Prostate gland (tissue), 2 donors: ENCODE data around the gene XCL2. TPM values are rescaled to one million over a fixed set of nuclear protein-coding genes. Genes with fewer than 3 reads are reported as not detected.
"Not testable (repeated sequence)": the region's sequence is repeated elsewhere in the genome, so short reads cannot be mapped to it uniquely, and the experiment has no call there.

Experiments
- DNase-seq: peaks from one replicate; pipeline ENCODE4 v3.0.0-alpha.2; 2019; ENCODE audit warnings: low spot score
- H3K27ac ChIP-seq, 2 donors: fragments of 200-600 bp; sonication (generic); 2 replicates each; pipeline ENCODE4 v1.5.1; 2017 to 2019
- H3K27me3 ChIP-seq: fragments of 200-600 bp; sonication (generic); replicated peaks from 2 replicates; pipeline ENCODE4 v1.5.1; 2019; ENCODE audit not compliant: insufficient read depth
- H3K36me3 ChIP-seq, 2 donors: fragments of 200-600 bp; sonication (generic); 1 replicate in 1 of 2; 2 replicates in 1 of 2; pipeline versions ENCODE4 v1.5.1 to v1.8.1; 2017 to 2019
- H3K4me1 ChIP-seq: fragments of 200-600 bp; sonication (generic); replicated peaks from 2 replicates; pipeline ENCODE4 v1.5.1; 2019
- H3K4me3 ChIP-seq, 2 donors: fragments of 200-600 bp; sonication (generic); 2 replicates each; pipeline ENCODE4 v1.5.1; 2017 to 2019
- H3K9me3 ChIP-seq: fragments of 200-600 bp; sonication (generic); 2 replicates; pipeline ENCODE4 v1.5.1; 2017
- POLR2A ChIP-seq: fragments of 450-650 bp; IDR thresholded peaks from one replicate; pipeline ENCODE4 v1.6.1; 2016; ENCODE audit warnings: antibody characterized with exemption, mild to moderate bottlenecking
- POLR2AphosphoS5 ChIP-seq: sonication (generic); formaldehyde crosslinking; IDR thresholded peaks from one replicate; pipeline ENCODE4 v1.6.1; 2017; ENCODE audit warnings: antibody characterized with exemption
- WGBS: methylation state at CpG from one replicate; pipeline ENCODE4 v1.1.5; 2018; 5-methylcytosine and 5-hydroxymethylcytosine counted together
- intact Hi-C: fragments of 100-400 bp; cut with DNase I; formaldehyde crosslinking; loops from one replicate; pipeline ENCODE4 v1.14.2; 2022
- total RNA-seq, 2 donors: library from RNA; depleted of rRNA; stranded (reverse); fragments of >200 nt; gene quantifications; one replicate each; pipeline ENCODE4 v1.1.0, GENCODE V29; 2016
- TF ChIP-seq, protein P1 (sequence below), 4 experiments: fragments of 200-600 bp in 2 of 4; fragments of 450-650 bp in 2 of 4; sonication (generic) in 2 of 4; IDR thresholded peaks; 1 replicate in 3 of 4; 2 replicates in 1 of 4; pipeline ENCODE4 v1.5.1; 2016 to 2019; ENCODE audit warnings: antibody characterized with exemption in 4 of 4, mild to moderate bottlenecking in 2 of 4, moderate library complexity in 2 of 4

The XCL2 gene
- total RNA-seq, 2 donors from 2014 or later, result not detected

DNA sequence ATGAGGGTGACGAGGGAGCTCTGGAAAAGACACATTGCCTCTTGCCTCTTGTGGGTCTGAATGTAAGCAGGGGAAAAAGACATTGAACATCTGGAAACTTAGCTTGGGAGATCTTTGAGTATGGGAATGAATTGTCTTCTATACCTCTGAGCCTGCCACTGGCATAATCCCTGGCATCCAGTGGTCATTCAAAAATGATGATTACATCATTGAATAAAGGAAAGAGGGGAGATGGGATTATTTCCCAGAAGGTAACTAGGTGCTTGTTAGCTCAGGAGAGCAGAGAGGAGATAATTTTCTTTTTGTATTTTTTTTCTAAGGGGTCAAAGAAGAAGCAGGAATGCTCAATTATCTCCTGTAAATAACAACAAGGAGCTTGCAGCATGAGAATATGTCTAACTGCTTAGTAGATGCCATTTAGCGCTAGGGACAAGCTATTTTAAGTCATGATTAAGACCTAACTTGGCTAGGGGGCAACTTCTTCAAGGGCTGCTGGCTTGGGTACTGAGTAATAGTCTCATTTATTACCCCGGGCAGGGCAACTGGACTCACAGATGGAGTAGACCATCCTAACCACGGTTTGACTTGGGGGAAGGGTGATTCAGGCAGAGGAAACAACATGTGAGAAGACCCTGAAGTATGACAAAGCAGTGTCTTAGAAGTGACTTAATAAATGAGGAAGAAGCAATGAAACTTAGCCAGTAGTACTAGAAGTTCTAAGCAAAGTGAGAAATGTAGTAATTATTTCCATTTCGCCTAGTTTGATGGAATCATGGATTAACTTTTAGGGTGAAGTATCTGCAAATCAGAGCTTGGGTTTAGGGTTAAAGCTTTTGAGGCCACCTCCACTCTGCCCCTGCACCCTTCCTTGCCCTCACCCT lies 11.0 kb upstream of the XCL2 start:
- intact Hi-C loops, result no loop called here
- no peaks in the 10 kb centered on the region for H3K27me3 ChIP-seq
- no peaks in the 10 kb centered on the region for H3K4me1 ChIP-seq
- no peak overlapping the region for H3K27ac ChIP-seq
- no peak overlapping the region for H3K4me3 ChIP-seq
- no peaks in the 10 kb centered on the region for H3K36me3 ChIP-seq
- no peak for TF ChIP-seq POLR2A
- TF ChIP-seq POLR2AphosphoS5, result no peak
- WGBS, result 88% methylated on average over 5 of the region's 5 CpGs
- no peaks in the 10 kb centered on the region for H3K9me3 ChIP-seq
- DNase-seq, result no peak

DNA sequence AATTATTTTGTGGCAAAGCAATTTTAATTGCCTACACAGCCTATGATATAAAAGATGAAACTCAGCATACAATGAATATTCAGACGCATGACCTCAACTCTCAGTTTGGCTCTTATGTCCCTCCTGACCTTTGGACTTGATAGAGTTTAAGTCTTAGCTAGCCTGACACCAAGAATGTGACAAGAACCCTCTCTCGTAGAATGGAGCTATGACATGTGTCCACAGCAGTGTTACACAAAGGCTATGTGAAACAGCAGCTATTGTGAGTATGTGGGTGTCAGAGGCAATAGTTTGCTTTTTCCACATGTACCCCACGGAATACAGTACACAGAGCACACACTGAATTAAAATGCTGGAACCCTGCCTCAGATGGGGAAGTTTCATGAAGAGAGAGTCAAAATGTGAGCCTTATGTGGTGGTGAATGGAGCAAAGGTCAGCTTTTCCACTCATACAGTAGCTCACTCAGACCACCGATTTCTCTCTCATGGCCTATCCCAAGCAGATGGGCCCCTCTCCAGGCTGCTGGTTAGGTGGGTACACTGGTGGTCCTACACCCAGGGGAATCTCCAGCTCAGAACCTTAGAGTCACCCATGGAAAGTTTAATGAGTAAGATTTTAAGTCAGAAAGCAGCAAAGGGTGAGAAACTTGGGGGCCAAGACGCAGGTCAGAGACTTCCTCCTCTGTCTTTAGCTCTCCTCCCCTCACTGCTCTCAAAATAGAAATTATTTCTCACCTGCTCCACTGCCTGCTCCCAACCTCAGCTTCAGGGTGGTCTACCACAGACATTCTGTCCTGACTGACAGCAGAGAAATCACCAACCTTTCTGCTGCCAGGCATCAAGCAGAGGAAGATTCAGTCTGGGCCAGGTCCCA lies 10.1 kb upstream of the XCL2 start:
- Histone ChIP-seq H3K36me3 (no peaks in the 10 kb centered on the region), H3K4me1 (no peaks in the 10 kb centered on the region), H3K9me3 (no peaks in the 10 kb centered on the region), H3K4me3 (no peak overlapping the region), H3K27ac (no peak overlapping the region), H3K27me3 (no peaks in the 10 kb centered on the region)
- TF ChIP-seq POLR2AphosphoS5 (no peak), POLR2A (no peak)
- TF ChIP-seq, protein P1, sequence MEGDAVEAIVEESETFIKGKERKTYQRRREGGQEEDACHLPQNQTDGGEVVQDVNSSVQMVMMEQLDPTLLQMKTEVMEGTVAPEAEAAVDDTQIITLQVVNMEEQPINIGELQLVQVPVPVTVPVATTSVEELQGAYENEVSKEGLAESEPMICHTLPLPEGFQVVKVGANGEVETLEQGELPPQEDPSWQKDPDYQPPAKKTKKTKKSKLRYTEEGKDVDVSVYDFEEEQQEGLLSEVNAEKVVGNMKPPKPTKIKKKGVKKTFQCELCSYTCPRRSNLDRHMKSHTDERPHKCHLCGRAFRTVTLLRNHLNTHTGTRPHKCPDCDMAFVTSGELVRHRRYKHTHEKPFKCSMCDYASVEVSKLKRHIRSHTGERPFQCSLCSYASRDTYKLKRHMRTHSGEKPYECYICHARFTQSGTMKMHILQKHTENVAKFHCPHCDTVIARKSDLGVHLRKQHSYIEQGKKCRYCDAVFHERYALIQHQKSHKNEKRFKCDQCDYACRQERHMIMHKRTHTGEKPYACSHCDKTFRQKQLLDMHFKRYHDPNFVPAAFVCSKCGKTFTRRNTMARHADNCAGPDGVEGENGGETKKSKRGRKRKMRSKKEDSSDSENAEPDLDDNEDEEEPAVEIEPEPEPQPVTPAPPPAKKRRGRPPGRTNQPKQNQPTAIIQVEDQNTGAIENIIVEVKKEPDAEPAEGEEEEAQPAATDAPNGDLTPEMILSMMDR (IDR thresholded peaks at IDR 0.05), result no peak
- whole genome bisulfite sequencing, result 88% methylated on average over 5 of the region's 5 CpGs
- intact Hi-C loops, result no loop called here
- no peak for DNase-seq

DNA sequence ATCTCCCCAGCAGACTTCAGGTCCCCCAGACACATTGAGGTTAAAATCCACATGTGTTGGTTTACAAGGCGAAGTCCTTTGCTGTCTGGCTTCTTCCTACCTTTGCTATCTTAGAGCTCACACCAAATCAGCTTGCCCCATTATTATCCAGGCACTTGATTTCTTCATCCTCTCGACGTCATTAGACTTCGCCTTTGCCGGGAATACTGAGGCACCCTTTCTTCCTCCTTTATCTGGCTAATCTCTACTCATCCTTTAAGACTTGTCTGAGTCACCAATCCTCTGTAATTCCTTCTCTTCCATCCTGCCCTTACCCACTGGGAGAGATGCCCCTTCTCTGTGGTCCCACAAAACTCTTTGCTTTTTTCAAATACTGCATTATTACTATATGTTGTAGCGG lies 9.2 kb upstream of the XCL2 start:
- 78% methylated on average over 6 of the region's 6 CpGs for WGBS
- Histone ChIP-seq H3K27me3 (no peaks in the 10 kb centered on the region), H3K4me3 (no peak overlapping the region), H3K4me1 (no peaks in the 10 kb centered on the region), H3K27ac (no peak overlapping the region), H3K9me3 (no peaks in the 10 kb centered on the region), H3K36me3 (no peaks in the 10 kb centered on the region)
- TF ChIP-seq POLR2AphosphoS5 (no peak), POLR2A (no peak)
- TF ChIP-seq, protein P1 (IDR thresholded peaks at IDR 0.05), result no peak
- DNase-seq, result no peak
- intact Hi-C loops, result no loop called here

DNA sequence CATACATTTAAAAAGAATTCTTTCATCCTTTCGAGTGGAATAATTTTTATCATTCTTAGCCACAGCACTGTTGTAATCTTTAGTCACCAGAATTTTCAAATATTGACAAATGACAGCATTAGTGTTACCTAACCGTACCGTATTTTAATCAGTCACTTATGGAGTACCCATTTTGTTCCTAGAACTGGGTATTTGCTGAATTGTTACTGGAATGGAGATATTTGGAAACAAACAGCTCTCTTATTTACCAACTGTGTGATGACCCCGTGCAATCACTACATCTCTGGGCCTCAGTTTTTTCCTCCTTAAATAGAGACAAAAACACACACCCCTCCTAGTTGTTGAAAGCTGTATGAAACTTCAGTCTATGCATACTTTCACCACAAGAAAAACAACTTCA lies 7.9 kb upstream of the XCL2 start:
- Histone ChIP-seq H3K27ac (no peak overlapping the region), H3K4me1 (no peaks in the 10 kb centered on the region), H3K4me3 (no peak overlapping the region), H3K27me3 (no peaks in the 10 kb centered on the region), H3K9me3 (no peaks in the 10 kb centered on the region), H3K36me3 (no peaks in the 10 kb centered on the region)
- intact Hi-C loops, result no loop called here
- TF ChIP-seq POLR2A (no peak), POLR2AphosphoS5 (no peak)
- TF ChIP-seq, protein P1 (IDR thresholded peaks at IDR 0.05), result no peak
- 59% methylated on average over 4 of the region's 4 CpGs for WGBS
- DNase-seq, result no peak

DNA sequence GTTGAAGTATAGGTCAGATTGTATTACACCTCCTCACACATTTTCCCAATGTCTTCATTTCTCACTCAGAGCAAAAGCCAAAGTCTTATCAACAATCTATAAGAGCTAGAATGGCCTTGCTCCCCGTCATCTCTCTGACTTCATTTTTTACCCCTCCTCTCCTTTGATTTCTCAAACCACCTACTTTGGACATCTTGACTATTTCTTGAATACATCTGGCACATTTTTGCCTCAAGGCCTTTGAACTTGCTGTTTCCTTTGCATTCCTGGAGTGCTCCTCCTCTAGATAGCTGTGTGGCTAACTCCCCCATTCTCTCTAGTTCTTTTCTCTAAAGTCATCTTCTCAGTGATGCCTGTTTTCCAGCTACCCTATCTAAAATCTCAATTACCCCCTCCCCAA lies 7.2 kb upstream of the XCL2 start:
- 52% methylated on average over 1 of the region's 1 CpG for WGBS
- intact Hi-C loops, result no loop called here
- no peak overlapping the region for H3K4me3 ChIP-seq

DNA sequence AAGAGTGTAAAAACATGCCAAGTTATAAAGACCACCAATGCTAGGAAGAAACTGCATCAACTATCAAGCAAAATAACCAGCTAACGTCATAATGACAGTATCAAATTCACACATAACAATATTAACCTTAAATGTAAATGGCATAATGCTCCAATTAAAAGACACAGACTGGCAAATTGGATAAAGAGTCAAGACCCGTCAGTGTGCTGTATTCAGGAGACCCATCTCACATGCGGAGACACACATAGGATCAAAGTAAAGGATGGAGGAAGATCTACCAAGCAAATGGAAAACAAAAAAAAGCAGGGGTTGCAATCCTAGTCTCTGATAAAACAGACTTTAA lies 2.7 kb upstream of the XCL2 start:
- intact Hi-C loops, result not testable (repeated sequence)

More for the DNA sequence above, 7.2 kb upstream of the XCL2 start:
- DNase-seq, result no peak
- Histone ChIP-seq H3K4me1 (no peaks in the 10 kb centered on the region), H3K27ac (no peak overlapping the region), H3K36me3 (no peaks in the 10 kb centered on the region), H3K27me3 (no peaks in the 10 kb centered on the region), H3K9me3 (no peaks in the 10 kb centered on the region)
- no peak for TF ChIP-seq POLR2A
- TF ChIP-seq POLR2AphosphoS5, result no peak
- TF ChIP-seq, protein P1 (IDR thresholded peaks at IDR 0.05), result no peak

More for the DNA sequence above, 2.7 kb upstream of the XCL2 start:
- not testable (repeated sequence) for H3K27me3 ChIP-seq, H3K36me3 ChIP-seq, DNase-seq, H3K9me3 ChIP-seq, H3K27ac ChIP-seq, H3K4me3 ChIP-seq, H3K4me1 ChIP-seq
- WGBS, result 100% methylated on average over 3 of the region's 3 CpGs
